A673 (cell line): ENCODE data around the gene ZNF516. TPM values are rescaled to one million over a fixed set of nuclear protein-coding genes. Genes with fewer than 3 reads are reported as not detected.

Source experiments
- BruUV-seq: library from RNA; stranded (reverse); fragments of 400-500 nt; replicated peaks from 2 replicates; lab custom pipeline; 2021; lab: Mats Ljungman, UMichigan
- CTCF ChIA-PET: fragments of 300-600 bp; sonication (Branson Sonifier 250); formaldehyde crosslinking; loops from one replicate; lab custom pipeline; 2022; ENCODE audit warnings: antibody characterized with exemption; lab: Charles Lee
- POLR2A ChIA-PET: fragments of 300-600 bp; sonication (Branson Sonifier 250); formaldehyde crosslinking; loops from one replicate; lab custom pipeline; 2022; ENCODE audit warnings: antibody characterized with exemption; ENCODE audit not compliant: low non-redundant PET; lab: Charles Lee
- DNase-seq: peaks from one replicate; pipeline ENCODE4 v3.0.0-alpha.2; 2015; ENCODE audit warnings: low spot score
- H3K27ac ChIP-seq: fragments of 200-600 bp; sonication (generic); 2 replicates; pipeline ENCODE4 v1.5.1; 2016; ENCODE audit warnings: mixed run types, low read depth, mild to moderate bottlenecking, mixed read lengths, antibody characterized with exemption, low read length; ENCODE audit not compliant: poor library complexity, severe bottlenecking
- H3K27me3 ChIP-seq: fragments of 200-600 bp; sonication (generic); replicated peaks from 2 replicates; pipeline ENCODE4 v1.6.1; 2017; ENCODE audit warnings: mixed run types, low read depth, mild to moderate bottlenecking, mixed read lengths, antibody characterized with exemption, low read length; ENCODE audit not compliant: insufficient read depth, poor library complexity
- H3K36me3 ChIP-seq: fragments of 200-600 bp; sonication (generic); 2 replicates; pipeline ENCODE4 v1.6.1; 2016; ENCODE audit warnings: mixed run types, mild to moderate bottlenecking, mixed read lengths, antibody characterized with exemption, low read length; ENCODE audit not compliant: insufficient read depth, poor library complexity, severe bottlenecking
- H3K4me1 ChIP-seq: fragments of 200-600 bp; sonication (generic); 2 replicates; pipeline ENCODE4 v1.6.1; 2017; ENCODE audit warnings: mixed run types, mild to moderate bottlenecking, mixed read lengths, antibody characterized with exemption, low read length; ENCODE audit not compliant: insufficient read depth, poor library complexity, severe bottlenecking
- H3K4me3 ChIP-seq: fragments of 200-600 bp; sonication (generic); 2 replicates; pipeline ENCODE4 v1.5.1; 2016; ENCODE audit warnings: low read depth, mixed run types, mild to moderate bottlenecking, mixed read lengths, low read length; ENCODE audit not compliant: poor library complexity, severe bottlenecking
- H3K9me3 ChIP-seq: fragments of 200-600 bp; sonication (generic); 2 replicates; pipeline ENCODE4 v1.6.1; 2016; ENCODE audit warnings: mixed run types, low read depth, mild to moderate bottlenecking, mixed read lengths, antibody characterized with exemption, low read length; ENCODE audit not compliant: poor library complexity, severe bottlenecking
- EZH2 ChIP-seq: fragments of 200-600 bp; sonication (generic); IDR thresholded peaks from 2 replicates; pipeline ENCODE4 v1.6.1; 2017; ENCODE audit warnings: borderline replicate concordance, low read depth, mild to moderate bottlenecking, mixed read lengths, antibody characterized with exemption, low read length; ENCODE audit not compliant: poor library complexity, severe bottlenecking
- intact Hi-C: fragments of 100-400 bp; cut with micrococcal nuclease; formaldehyde crosslinking; loops from one replicate; pipeline ENCODE4 v1.10.0; 2022; ENCODE audit not compliant: unreplicated experiment
- total RNA-seq: library from RNA; stranded (reverse); gene quantifications from 2 replicates; pipeline ENCODE4 v1.2.3, GENCODE V29; 2021
- TF ChIP-seq, protein P1 (sequence below): fragments of 300-800, 200-600 bp; sonication (generic); conservative IDR thresholded peaks from 2 replicates; pipeline ENCODE4 v1.5.1; 2017; ENCODE audit warnings: low read depth, mild to moderate bottlenecking, antibody characterized with exemption, low read length, moderate library complexity, mixed read lengths

ZNF516 gene
- total RNA-seq, 1 experiment from 2014 or later = 32.3 TPM

DNA sequence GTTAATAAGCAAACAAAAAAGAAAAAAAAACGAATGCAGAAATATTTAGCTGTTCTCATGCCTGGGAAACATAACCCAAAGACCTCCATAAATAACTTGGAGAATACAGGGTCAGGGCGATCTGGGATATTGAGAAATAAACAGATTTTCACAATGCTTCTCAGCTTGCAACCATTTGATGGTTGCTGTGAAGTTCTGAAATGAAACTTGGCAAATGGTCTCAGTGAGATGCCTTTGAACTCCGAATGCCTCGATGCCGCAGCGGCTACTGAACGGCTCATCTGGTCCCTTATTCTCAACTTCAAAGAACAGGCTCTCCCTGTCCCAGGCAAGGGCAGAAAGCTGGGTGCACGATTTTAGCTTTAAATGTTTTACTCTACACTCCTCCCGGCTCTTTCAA is 78.1 kb downstream of the ZNF516 start:
- intact Hi-C loops = no loop called here
- H3K4me3 ChIP-seq = no peak overlapping the region
- H3K27ac ChIP-seq = no peak overlapping the region
- no peaks in the 10 kb centered on the region for H3K36me3 ChIP-seq
- CTCF ChIA-PET = no interaction called here
- no peaks in the 10 kb centered on the region for H3K27me3 ChIP-seq
- H3K4me1 ChIP-seq = no peaks in the 10 kb centered on the region
- BruUV-seq = no TSS peak
- TF ChIP-seq EZH2 = no peak
- TF ChIP-seq, protein P1, sequence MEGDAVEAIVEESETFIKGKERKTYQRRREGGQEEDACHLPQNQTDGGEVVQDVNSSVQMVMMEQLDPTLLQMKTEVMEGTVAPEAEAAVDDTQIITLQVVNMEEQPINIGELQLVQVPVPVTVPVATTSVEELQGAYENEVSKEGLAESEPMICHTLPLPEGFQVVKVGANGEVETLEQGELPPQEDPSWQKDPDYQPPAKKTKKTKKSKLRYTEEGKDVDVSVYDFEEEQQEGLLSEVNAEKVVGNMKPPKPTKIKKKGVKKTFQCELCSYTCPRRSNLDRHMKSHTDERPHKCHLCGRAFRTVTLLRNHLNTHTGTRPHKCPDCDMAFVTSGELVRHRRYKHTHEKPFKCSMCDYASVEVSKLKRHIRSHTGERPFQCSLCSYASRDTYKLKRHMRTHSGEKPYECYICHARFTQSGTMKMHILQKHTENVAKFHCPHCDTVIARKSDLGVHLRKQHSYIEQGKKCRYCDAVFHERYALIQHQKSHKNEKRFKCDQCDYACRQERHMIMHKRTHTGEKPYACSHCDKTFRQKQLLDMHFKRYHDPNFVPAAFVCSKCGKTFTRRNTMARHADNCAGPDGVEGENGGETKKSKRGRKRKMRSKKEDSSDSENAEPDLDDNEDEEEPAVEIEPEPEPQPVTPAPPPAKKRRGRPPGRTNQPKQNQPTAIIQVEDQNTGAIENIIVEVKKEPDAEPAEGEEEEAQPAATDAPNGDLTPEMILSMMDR = no peak
- H3K9me3 ChIP-seq = no peaks in the 10 kb centered on the region
- no peak for DNase-seq
- POLR2A ChIA-PET = no interaction called here

GRCh38 chr18:76414936-76415621 is 80.0 kb downstream of the ZNF516 start:
- POLR2A ChIA-PET = no interaction called here
- intact Hi-C loops = no loop called here
- H3K36me3 ChIP-seq = no peaks in the 10 kb centered on the region
- no peaks in the 10 kb centered on the region for H3K4me1 ChIP-seq
- no peak overlapping the region for H3K4me3 ChIP-seq
- no peak for DNase-seq
- BruUV-seq = no TSS peak
- H3K27ac ChIP-seq = no peak overlapping the region
- H3K27me3 ChIP-seq = no peaks in the 10 kb centered on the region
- TF ChIP-seq, protein P1 = no peak
- CTCF ChIA-PET = no interaction called here
- no peaks in the 10 kb centered on the region for H3K9me3 ChIP-seq

DNA sequence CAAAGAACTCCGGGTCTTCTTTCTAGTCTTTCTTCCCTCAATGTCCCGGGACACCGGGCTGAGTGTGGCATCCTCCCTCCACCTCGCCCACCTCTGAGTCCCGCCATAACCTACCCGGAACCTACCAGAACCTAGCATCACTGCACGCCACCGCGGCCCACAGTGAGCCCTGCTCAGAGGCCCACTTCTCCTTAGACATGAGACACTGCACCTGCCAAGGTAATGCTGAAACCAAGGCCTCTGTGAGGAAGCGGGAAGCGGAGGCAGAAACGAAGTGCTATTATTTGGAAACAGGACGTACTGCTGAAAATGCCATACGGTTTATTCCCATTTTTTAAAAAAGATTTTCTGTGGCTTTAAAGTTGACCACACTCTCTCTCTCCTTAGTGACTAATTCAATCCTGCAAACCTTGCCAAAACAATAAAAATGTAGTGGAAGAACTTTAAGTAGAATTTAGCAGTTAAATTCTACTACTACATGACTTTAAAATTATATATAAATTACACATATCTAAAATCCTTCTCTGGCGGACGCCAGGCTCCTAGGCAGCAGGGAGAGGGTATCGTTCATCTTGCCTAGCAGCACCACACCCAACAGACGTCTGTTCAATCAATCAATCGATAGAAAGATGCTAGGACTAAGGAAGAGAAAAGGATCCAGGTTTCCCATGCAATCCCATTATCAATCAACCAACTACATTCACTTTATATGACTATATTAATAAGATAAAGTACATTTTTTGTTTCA is 82.0 kb downstream of the ZNF516 start:
- DNase-seq = no peak
- intact Hi-C loops = no loop called here
- Histone ChIP-seq H3K27ac (no peak overlapping the region), H3K9me3 (no peaks in the 10 kb centered on the region), H3K4me1 (no peaks in the 10 kb centered on the region), H3K36me3 (no peaks in the 10 kb centered on the region), H3K4me3 (no peak overlapping the region), H3K27me3 (no peaks in the 10 kb centered on the region)
- BruUV-seq = no TSS peak
- TF ChIP-seq EZH2 = no peak
- TF ChIP-seq, protein P1 = no peak
- CTCF ChIA-PET = no interaction called here
- POLR2A ChIA-PET = no interaction called here
